Colonic mucosa (tissue), 4 donors: ENCODE measurements around the gene ZDHHC7. TPM values are rescaled to one million over a fixed set of nuclear protein-coding genes. Genes with fewer than 3 reads are reported as not detected.

ENCODE experiments used
- DNase-seq: peaks from one replicate; pipeline ENCODE4 v3.0.0-alpha.2; 2020
- H3K27ac ChIP-seq: fragments of 200-600 bp; one replicate; pipeline ENCODE4 v1.8.0; 2021
- H3K27me3 ChIP-seq: fragments of 200-600 bp; one replicate; pipeline ENCODE4 v1.8.0; 2021
- H3K36me3 ChIP-seq: fragments of 200-600 bp; one replicate; pipeline ENCODE4 v1.8.0; 2021
- H3K4me1 ChIP-seq: fragments of 200-600 bp; one replicate; pipeline ENCODE4 v1.8.0; 2021; ENCODE audit warnings: mild to moderate bottlenecking
- H3K4me3 ChIP-seq: fragments of 200-600 bp; one replicate; pipeline ENCODE4 v1.8.0; 2021
- H3K9ac ChIP-seq, 2 donors: one replicate each; pipeline ENCODE4 v1.7.0; 2013; ENCODE audit warnings: control low read depth in 2 of 2, low read depth in 2 of 2, low read length in 2 of 2
- H3K9me3 ChIP-seq: fragments of 200-600 bp; one replicate; pipeline ENCODE4 v1.8.0; 2021
- intact Hi-C: fragments of 100-400 bp; cut with DNase I; formaldehyde crosslinking; loops from one replicate; pipeline ENCODE4 v1.14.1; 2022
- total RNA-seq, 2 donors: library from RNA; stranded (reverse); fragmentation: NEBNext Ultra II Directional in 1 of 2; extraction: Animal tissue kit (Norgen Biotek cat#: 25700) in 1 of 2; gene quantifications; one replicate each; pipeline ENCODE4 v1.2.1, GENCODE V29; 2021
- TF ChIP-seq, protein P1 (sequence below): fragments of 200-600 bp; IDR thresholded peaks from one replicate; pipeline ENCODE4 v1.8.0; 2022; ENCODE audit warnings: antibody characterized with exemption, mild to moderate bottlenecking
- donor health status: healthy.
- donor health status: DM: no; HTN: no; CAD: no.
- donor health status: DM: no; HTN: no; CAD: no.

Gene ZDHHC7
- total RNA-seq, 2 donors from 2014 or later = 55.1 to 67.8 TPM

- Histone ChIP-seq H3K4me3 (no peak overlapping the region), H3K9ac (no peak overlapping the region), H3K27me3 (no peaks in the 10 kb centered on the region), H3K27ac (no peak overlapping the region), H3K9me3 (no peaks in the 10 kb centered on the region), H3K36me3 (no peaks in the 10 kb centered on the region), H3K4me1 (no peaks in the 10 kb centered on the region)
- DNase-seq = no peak
- TF ChIP-seq, protein P1, sequence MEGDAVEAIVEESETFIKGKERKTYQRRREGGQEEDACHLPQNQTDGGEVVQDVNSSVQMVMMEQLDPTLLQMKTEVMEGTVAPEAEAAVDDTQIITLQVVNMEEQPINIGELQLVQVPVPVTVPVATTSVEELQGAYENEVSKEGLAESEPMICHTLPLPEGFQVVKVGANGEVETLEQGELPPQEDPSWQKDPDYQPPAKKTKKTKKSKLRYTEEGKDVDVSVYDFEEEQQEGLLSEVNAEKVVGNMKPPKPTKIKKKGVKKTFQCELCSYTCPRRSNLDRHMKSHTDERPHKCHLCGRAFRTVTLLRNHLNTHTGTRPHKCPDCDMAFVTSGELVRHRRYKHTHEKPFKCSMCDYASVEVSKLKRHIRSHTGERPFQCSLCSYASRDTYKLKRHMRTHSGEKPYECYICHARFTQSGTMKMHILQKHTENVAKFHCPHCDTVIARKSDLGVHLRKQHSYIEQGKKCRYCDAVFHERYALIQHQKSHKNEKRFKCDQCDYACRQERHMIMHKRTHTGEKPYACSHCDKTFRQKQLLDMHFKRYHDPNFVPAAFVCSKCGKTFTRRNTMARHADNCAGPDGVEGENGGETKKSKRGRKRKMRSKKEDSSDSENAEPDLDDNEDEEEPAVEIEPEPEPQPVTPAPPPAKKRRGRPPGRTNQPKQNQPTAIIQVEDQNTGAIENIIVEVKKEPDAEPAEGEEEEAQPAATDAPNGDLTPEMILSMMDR = no peak
- intact Hi-C loops = no loop called here
These were observed 78.7 kb downstream of the ZDHHC7 start for GRCh38 chr16:84932681-84933080.

- no peaks in the 10 kb centered on the region for H3K36me3 ChIP-seq
- H3K9me3 ChIP-seq = no peaks in the 10 kb centered on the region
- no peak for DNase-seq
- TF ChIP-seq, protein P1 = no peak
- no peak overlapping the region for H3K27ac ChIP-seq
- H3K27me3 ChIP-seq = no peaks in the 10 kb centered on the region
- intact Hi-C loops = no loop called here
- H3K4me1 ChIP-seq = no peaks in the 10 kb centered on the region
- no peak overlapping the region for H3K9ac ChIP-seq
- no peak overlapping the region for H3K4me3 ChIP-seq
These were observed 79.8 kb downstream of the ZDHHC7 start for GRCh38 chr16:84931506-84931905.

DNA sequence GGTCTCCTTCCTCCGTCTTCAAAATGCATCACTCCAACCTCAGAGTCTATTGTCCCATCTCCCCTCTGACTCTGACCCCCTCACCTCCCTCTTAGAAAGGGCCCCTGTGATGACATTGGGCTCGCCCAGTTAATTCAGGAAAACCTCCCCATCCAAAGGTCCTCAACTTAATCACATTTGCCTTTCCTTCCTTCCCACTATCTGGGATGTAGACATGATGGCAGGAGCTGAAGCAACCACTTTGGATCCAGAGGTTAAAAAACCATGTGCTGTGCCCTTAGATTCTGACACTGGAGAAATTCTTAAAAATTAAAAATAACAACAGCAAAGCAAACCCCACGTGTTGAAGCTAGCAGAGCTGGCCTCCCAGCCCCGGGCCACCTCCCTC, 80.2 kb downstream of the ZDHHC7 start:
- no peak overlapping the region for H3K9ac ChIP-seq
- H3K9me3 ChIP-seq = no peaks in the 10 kb centered on the region
- TF ChIP-seq, protein P1 = no peak
- no peak overlapping the region for H3K27ac ChIP-seq
- H3K36me3 ChIP-seq = no peaks in the 10 kb centered on the region
- no peak overlapping the region for H3K4me3 ChIP-seq
- no peaks in the 10 kb centered on the region for H3K27me3 ChIP-seq
- intact Hi-C loops = no loop called here
- no peaks in the 10 kb centered on the region for H3K4me1 ChIP-seq
- no peak for DNase-seq

DNA sequence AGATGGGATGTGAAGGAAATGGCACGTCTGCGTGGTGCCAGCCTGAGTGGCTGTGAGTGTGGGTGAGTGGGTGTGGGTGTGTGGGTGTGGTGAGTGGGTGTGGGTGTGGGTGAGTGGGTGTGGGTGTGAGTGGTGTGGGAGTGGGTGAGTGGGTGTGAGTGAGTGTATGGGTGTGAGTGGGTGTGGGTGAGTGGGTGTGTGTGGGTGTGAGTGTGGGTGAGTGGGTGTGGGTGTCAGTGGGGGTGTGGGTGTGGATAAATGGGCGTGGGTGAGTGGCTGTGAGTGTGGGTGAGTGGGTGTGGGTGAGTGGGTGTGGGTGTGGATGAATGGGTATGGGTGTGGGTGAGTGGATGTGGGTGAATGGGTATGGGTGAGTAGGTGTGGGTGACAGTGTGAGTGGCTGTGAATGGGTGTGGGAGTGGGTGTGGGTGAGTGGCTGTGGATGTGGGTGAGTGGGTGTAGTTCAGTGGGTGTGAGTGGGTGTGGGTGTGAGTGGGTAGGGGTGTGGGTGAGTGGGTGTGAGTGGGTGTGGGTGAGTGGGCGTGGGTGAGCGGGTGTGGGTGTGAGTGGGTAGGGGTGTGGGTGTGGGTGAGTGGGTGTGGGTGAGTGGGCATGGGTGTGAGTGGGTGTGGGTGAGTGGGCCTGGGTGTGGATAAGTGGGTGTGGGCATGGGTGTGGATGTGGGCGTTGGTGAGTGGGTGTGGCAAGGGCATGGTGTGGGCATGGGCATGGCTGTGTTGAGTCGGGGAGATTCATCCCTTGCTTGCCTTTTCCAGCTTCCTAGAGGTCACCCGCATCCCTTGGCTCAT, 80.8 kb downstream of the ZDHHC7 start:
- Histone ChIP-seq H3K27me3 (no peaks in the 10 kb centered on the region), H3K9ac (no peak overlapping the region), H3K27ac (no peak overlapping the region), H3K36me3 (no peaks in the 10 kb centered on the region), H3K9me3 (no peaks in the 10 kb centered on the region), H3K4me3 (no peak overlapping the region), H3K4me1 (no peaks in the 10 kb centered on the region)
- DNase-seq = no peak
- TF ChIP-seq, protein P1 = no peak
- intact Hi-C loops = no loop called here

DNA sequence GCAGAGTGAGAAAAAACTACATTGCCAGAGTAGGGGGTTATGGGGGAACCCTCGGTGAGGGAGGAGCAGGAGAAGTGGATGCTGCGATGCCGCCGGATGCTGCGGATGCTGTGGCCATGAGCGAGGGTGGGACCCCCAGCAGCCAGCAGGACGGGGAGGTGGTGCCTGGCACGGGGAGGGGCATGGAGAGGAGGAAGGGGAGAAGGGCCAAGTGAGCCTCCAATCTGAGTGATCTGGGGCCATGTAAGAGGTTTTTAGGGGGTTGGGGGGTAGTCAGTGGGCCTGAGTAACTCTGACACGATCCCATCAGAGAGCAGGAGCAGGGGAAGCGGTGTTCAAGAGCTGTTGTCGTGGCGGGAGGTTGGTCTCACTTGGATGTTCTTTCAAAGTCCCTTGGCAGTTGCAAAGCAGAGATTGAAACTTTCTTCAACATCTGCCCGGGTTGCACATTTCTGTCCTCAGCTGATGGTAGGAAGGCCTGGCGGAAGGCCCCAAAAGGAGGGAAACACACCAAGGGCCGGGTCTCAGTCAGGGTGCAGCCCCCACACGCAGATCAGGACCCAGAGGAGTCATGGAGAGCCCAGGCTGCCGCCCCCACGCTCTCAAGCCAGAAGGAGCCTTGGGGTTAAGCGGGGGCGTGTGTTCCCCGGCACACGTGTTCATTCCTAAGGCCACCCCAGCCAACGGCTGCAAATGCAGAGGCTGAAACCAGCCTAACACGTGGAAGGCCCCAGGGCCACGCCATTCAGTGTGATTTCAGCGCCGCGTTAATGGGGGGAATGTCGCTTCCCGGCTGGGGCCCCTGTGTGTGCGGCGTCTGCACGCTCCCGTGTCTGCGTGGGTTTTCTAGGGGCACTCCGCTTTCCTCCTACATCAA, 81.7 kb downstream of the ZDHHC7 start:
- Histone ChIP-seq H3K27me3 (no peaks in the 10 kb centered on the region), H3K4me3 (no peak overlapping the region), H3K9me3 (no peaks in the 10 kb centered on the region), H3K27ac (no peak overlapping the region), H3K36me3 (no peaks in the 10 kb centered on the region), H3K4me1 (peaks cover 5% of the 10 kb centered on the region), H3K9ac (no peak overlapping the region)
- intact Hi-C loops = loop anchor here (5.0 kb wide), 1 partner anchor 38 kb away; no protein-coding TSS in a partner anchor
- no peak for DNase-seq
- TF ChIP-seq, protein P1 = no peak
